Activated CD8-positive, alpha-beta T cell treated with anti-CD3 and anti-CD28 coated beads for 36 hours (primary cell): ENCODE measurements around the gene SNCG. TPM values are rescaled to one million over a fixed set of nuclear protein-coding genes. Genes with fewer than 3 reads are reported as not detected.
"Not testable (repeated sequence)": the region's sequence is repeated elsewhere in the genome, so short reads cannot be mapped to it uniquely, and the experiment has no call there.

Experiments
- ATAC-seq: fragments of 200-7000 bp; cut with Tn5 transposase; one replicate; pipeline ENCODE4 v1.10.0; 2021; ENCODE audit warnings: mild to moderate bottlenecking, moderate library complexity
- CTCF ChIA-PET: fragments of 350-600 bp; sonication (Branson Sonifier 250); formaldehyde crosslinking; loops from one replicate; lab custom pipeline; 2021; ENCODE audit warnings: antibody characterized with exemption; lab: Charles Lee
- POLR2A ChIA-PET: fragments of 350-600 bp; sonication (Branson Sonifier 250); formaldehyde crosslinking; loops from one replicate; lab custom pipeline; 2021; ENCODE audit warnings: antibody characterized with exemption; lab: Charles Lee
- DNase-seq: peaks from one replicate; pipeline ENCODE4 v3.0.0-alpha.2; 2020
- H3K27ac Mint-ChIP-seq: one replicate; pipeline ENCODE4 v1.8.0; 2021; ENCODE audit warnings: mild to moderate bottlenecking, mixed read lengths
- H3K27me3 Mint-ChIP-seq: one replicate; pipeline ENCODE4 v1.8.0; 2021; ENCODE audit warnings: mixed read lengths
- H3K36me3 Mint-ChIP-seq: one replicate; pipeline ENCODE4 v1.8.0; 2021; ENCODE audit warnings: low read depth, mixed read lengths
- H3K4me1 Mint-ChIP-seq: one replicate; pipeline ENCODE4 v1.8.0; 2021; ENCODE audit warnings: low read depth, mixed read lengths
- H3K4me3 Mint-ChIP-seq: one replicate; pipeline ENCODE4 v1.8.0; 2021; ENCODE audit warnings: mild to moderate bottlenecking, moderate library complexity, mixed read lengths
- H3K9me3 Mint-ChIP-seq: one replicate; pipeline ENCODE4 v1.8.0; 2021; ENCODE audit warnings: mixed read lengths
- CTCF ChIP-seq: fragments of 200-600 bp; IDR thresholded peaks from one replicate; pipeline ENCODE4 v1.8.0; 2022; ENCODE audit warnings: antibody characterized with exemption, mild to moderate bottlenecking
- intact Hi-C: fragments of 100-400 bp; cut with micrococcal nuclease; formaldehyde crosslinking; loops from one replicate; pipeline ENCODE4 v1.10.0; 2022
- total RNA-seq, 2 experiments: library from RNA; stranded (reverse); gene quantifications; one replicate each; pipeline ENCODE4 v1.2.3, GENCODE V29; 2021

The SNCG gene
- total RNA-seq, 2 experiments from 2014 or later: not detected

- H3K9me3 Mint-ChIP-seq: no peaks in the 10 kb centered on the region
- H3K27me3 Mint-ChIP-seq: no peaks in the 10 kb centered on the region
- CTCF ChIA-PET: interaction anchor here (0.8 to 5.2 kb wide), 6 partner anchors 11 to 250 kb away, joined by 3 to 45 read pairs (median 4); partner anchors contain the start of gene ADIRF
- H3K36me3 Mint-ChIP-seq: no peaks in the 10 kb centered on the region
- POLR2A ChIA-PET: no interaction called here
- H3K27ac Mint-ChIP-seq: no peak overlapping the region
- ATAC-seq (no peak), DNase-seq (no peak)
- no peak for TF ChIP-seq CTCF
- intact Hi-C loops: no loop called here
- peaks cover 3% of the 10 kb centered on the region for H3K4me1 Mint-ChIP-seq
- no peak overlapping the region for H3K4me3 Mint-ChIP-seq
Measured at GRCh38 chr10:86937502-86938154, 20.8 kb upstream of the SNCG start.

- no peak for TF ChIP-seq CTCF
- DNase-seq (no peak), ATAC-seq (no peak)
- CTCF ChIA-PET: interaction anchor here (1.1 to 5.2 kb wide), 8 partner anchors 11 to 250 kb away, joined by 3 to 45 read pairs (median 4); partner anchors contain the start of genes ADIRF, MMRN2 and SNCG
- no peaks in the 10 kb centered on the region for H3K4me1 Mint-ChIP-seq
- intact Hi-C loops: no loop called here
- POLR2A ChIA-PET: interaction anchor here (0.8 to 1.1 kb wide), 3 partner anchors 29 to 161 kb away, joined by 3 read pairs; partner anchors contain the start of gene GLUD1
- H3K4me3 Mint-ChIP-seq: no peak overlapping the region
- H3K36me3 Mint-ChIP-seq: no peaks in the 10 kb centered on the region
- H3K9me3 Mint-ChIP-seq: no peaks in the 10 kb centered on the region
- no peaks in the 10 kb centered on the region for H3K27me3 Mint-ChIP-seq
- H3K27ac Mint-ChIP-seq: no peak overlapping the region
Measured at GRCh38 chr10:86938260-86938659, 20.1 kb upstream of the SNCG start.

GRCh38 chr10:86940076-86940475 is 18.3 kb upstream of the SNCG start:
- ChIA-PET POLR2A (interaction anchor here (0.8 kb wide), 1 partner anchor 143 kb away, joined by 4 read pairs; no protein-coding TSS in a partner anchor), CTCF (interaction anchor here (0.6 to 5.2 kb wide), 6 partner anchors 11 to 526 kb away, joined by 3 to 45 read pairs (median 6); partner anchors contain the start of genes ADIRF, MMRN2 and SNCG)
- H3K4me3 Mint-ChIP-seq, H3K27me3 Mint-ChIP-seq, H3K9me3 Mint-ChIP-seq, DNase-seq, ATAC-seq, H3K27ac Mint-ChIP-seq, intact Hi-C loops, H3K36me3 Mint-ChIP-seq, H3K4me1 Mint-ChIP-seq: not testable (repeated sequence)

GRCh38 chr10:86940677-86941076 is 17.7 kb upstream of the SNCG start:
- CTCF ChIA-PET: interaction anchor here (1.5 to 5.2 kb wide), 3 partner anchors 10 to 27 kb away, joined by 6 to 45 read pairs (median 30); partner anchors contain the start of genes ADIRF, MMRN2 and SNCG
- H3K36me3 Mint-ChIP-seq: no peaks in the 10 kb centered on the region
- intact Hi-C loops: no loop called here
- no peak for DNase-seq
- TF ChIP-seq CTCF: no peak
- ATAC-seq: no peak
- no peaks in the 10 kb centered on the region for H3K4me1 Mint-ChIP-seq
- no peak overlapping the region for H3K4me3 Mint-ChIP-seq
- POLR2A ChIA-PET: no interaction called here
- no peaks in the 10 kb centered on the region for H3K9me3 Mint-ChIP-seq
- no peaks in the 10 kb centered on the region for H3K27me3 Mint-ChIP-seq
- no peak overlapping the region for H3K27ac Mint-ChIP-seq

GRCh38 chr10:86941426-86941825 is 17.0 kb upstream of the SNCG start:
- CTCF ChIA-PET: interaction anchor here (4.1 kb wide), 1 partner anchor 17 kb away, joined by 30 read pairs; the partner anchor contains the start of genes MMRN2 and SNCG

More at GRCh38 chr10:86941426-86941825, 17.0 kb upstream of the SNCG start:
- intact Hi-C loops: no loop called here
- no peaks in the 10 kb centered on the region for H3K4me1 Mint-ChIP-seq
- ATAC-seq: no peak
- no peaks in the 10 kb centered on the region for H3K36me3 Mint-ChIP-seq
- no peak for TF ChIP-seq CTCF
- no peak overlapping the region for H3K27ac Mint-ChIP-seq
- H3K27me3 Mint-ChIP-seq: no peaks in the 10 kb centered on the region
- H3K4me3 Mint-ChIP-seq: no peak overlapping the region
- POLR2A ChIA-PET: no interaction called here
- no peak for DNase-seq
- H3K9me3 Mint-ChIP-seq: no peaks in the 10 kb centered on the region
